HEK293T (cell line): ENCODE results near the gene CCNK.

Source experiments
- CTCF ChIA-PET: fragments of 350-600 bp; formaldehyde crosslinking; extraction: SDS; loops from one replicate; lab custom pipeline; 2021; ENCODE audit warnings: antibody characterized with exemption, inconsistent platforms; lab: Yijun Ruan, JAX
- POLR2A ChIA-PET: fragments of 350-600 bp; formaldehyde crosslinking; extraction: SDS; loops from one replicate; lab custom pipeline; 2020; ENCODE audit warnings: antibody characterized with exemption, inconsistent platforms; lab: Yijun Ruan, JAX
- DNase-seq: peaks from one replicate; pipeline ENCODE4 v3.0.0; 2012; ENCODE audit warnings: mixed read lengths; ENCODE audit errors: extremely low spot score
- ARNT ChIP-seq: fragments of 450-650 bp; IDR thresholded peaks from 2 replicates; pipeline ENCODE4 v1.6.1; 2017; ENCODE audit warnings: mild to moderate bottlenecking
- BHLHE40 ChIP-seq: fragments of 450-650 bp; IDR thresholded peaks from 2 replicates; pipeline ENCODE4 v1.6.1; 2016; ENCODE audit warnings: mild to moderate bottlenecking, moderate library complexity, borderline replicate concordance
- CTBP1 ChIP-seq: fragments of 450-650 bp; IDR thresholded peaks from 2 replicates; pipeline ENCODE4 v1.6.1; 2016; ENCODE audit warnings: borderline replicate concordance
- ELF4 ChIP-seq: fragments of 450-650 bp; IDR thresholded peaks from 2 replicates; pipeline ENCODE4 v1.6.1; 2017; ENCODE audit warnings: antibody characterized with exemption
- FOXA1 ChIP-seq: fragments of 450-650 bp; IDR thresholded peaks from 2 replicates; pipeline ENCODE4 v1.6.1; 2016; ENCODE audit warnings: mild to moderate bottlenecking
- FOXK2 ChIP-seq: fragments of 450-650 bp; IDR thresholded peaks from 2 replicates; pipeline ENCODE4 v1.6.1; 2016; ENCODE audit warnings: mild to moderate bottlenecking
- FOXM1 ChIP-seq: fragments of 450-650 bp; IDR thresholded peaks from 2 replicates; pipeline ENCODE4 v1.6.1; 2017; ENCODE audit warnings: mild to moderate bottlenecking, borderline replicate concordance
- HDGF ChIP-seq: fragments of 450-650 bp; IDR thresholded peaks from 2 replicates; pipeline ENCODE4 v1.6.1; 2017; ENCODE audit warnings: antibody characterized with exemption, borderline replicate concordance
- L3MBTL2 ChIP-seq: fragments of 450-650 bp; conservative IDR thresholded peaks from 2 replicates; pipeline ENCODE4 v1.6.1; 2016; ENCODE audit warnings: mild to moderate bottlenecking
- LEF1 ChIP-seq: fragments of 450-650 bp; IDR thresholded peaks from 2 replicates; pipeline ENCODE4 v1.6.1; 2017; ENCODE audit warnings: mild to moderate bottlenecking, borderline replicate concordance
- NFRKB ChIP-seq: fragments of 450-650 bp; IDR thresholded peaks from 2 replicates; pipeline ENCODE4 v1.6.1; 2016; ENCODE audit warnings: mild to moderate bottlenecking, moderate library complexity
- SP1 ChIP-seq: fragments of 450-650 bp; IDR thresholded peaks from 2 replicates; pipeline ENCODE4 v1.6.1; 2017
- SUZ12 ChIP-seq: fragments of 450-650 bp; IDR thresholded peaks from 2 replicates; pipeline ENCODE4 v1.6.1; 2016; ENCODE audit warnings: mild to moderate bottlenecking
- TARDBP ChIP-seq: fragments of 450-650 bp; IDR thresholded peaks from 2 replicates; pipeline ENCODE4 v1.6.1; 2016
- ZNF384 ChIP-seq: fragments of 450-650 bp; IDR thresholded peaks from 2 replicates; pipeline ENCODE4 v1.6.1; 2016
- TF ChIP-seq, protein P1 (sequence below): fragments of 450-650 bp; IDR thresholded peaks from 2 replicates; pipeline ENCODE4 v1.6.1; 2016

CCNK gene

DNA sequence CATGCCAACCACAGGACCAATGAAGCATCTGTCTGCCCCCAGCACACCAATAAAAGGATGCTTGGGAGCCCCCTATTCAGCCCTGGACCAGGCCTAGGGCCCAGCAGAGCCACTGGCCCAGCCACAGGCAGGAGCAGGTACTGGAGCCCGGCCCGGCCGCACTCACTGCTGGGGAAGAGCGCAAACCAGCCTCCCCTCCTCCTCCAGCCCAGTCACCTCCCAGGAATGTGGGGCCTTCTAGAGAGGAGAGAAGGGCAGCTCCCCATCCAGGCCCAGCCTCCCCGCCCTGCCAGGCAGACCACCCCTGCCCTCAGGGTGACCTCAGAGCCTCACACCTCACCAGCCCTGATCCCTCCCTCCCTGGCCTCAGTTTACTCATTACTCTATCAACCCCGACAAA, 56.2 kb downstream of the CCNK start:
- POLR2A ChIA-PET = interaction anchor here (1.6 kb wide), 1 partner anchor 56 kb away, joined by 3 read pairs; the partner anchor contains the start of genes CCNK and SETD3
- no peak for DNase-seq
- no peak for TF ChIP-seq TARDBP
- TF ChIP-seq BHLHE40 = no peak
- TF ChIP-seq SUZ12 = no peak
- TF ChIP-seq ELF4 = no peak
- TF ChIP-seq LEF1 = no peak
- no peak for TF ChIP-seq L3MBTL2
- no peak for TF ChIP-seq ZNF384
- no peak for TF ChIP-seq FOXA1
- TF ChIP-seq HDGF = no peak
- no peak for TF ChIP-seq FOXK2
- TF ChIP-seq NFRKB = no peak
- no peak for TF ChIP-seq SP1
- TF ChIP-seq CTBP1 = no peak
- TF ChIP-seq FOXM1 = no peak
- TF ChIP-seq, protein P1, sequence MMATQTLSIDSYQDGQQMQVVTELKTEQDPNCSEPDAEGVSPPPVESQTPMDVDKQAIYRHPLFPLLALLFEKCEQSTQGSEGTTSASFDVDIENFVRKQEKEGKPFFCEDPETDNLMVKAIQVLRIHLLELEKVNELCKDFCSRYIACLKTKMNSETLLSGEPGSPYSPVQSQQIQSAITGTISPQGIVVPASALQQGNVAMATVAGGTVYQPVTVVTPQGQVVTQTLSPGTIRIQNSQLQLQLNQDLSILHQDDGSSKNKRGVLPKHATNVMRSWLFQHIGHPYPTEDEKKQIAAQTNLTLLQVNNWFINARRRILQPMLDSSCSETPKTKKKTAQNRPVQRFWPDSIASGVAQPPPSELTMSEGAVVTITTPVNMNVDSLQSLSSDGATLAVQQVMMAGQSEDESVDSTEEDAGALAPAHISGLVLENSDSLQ = no peak
- TF ChIP-seq ARNT = no peak
- CTCF ChIA-PET = no interaction called here

DNA sequence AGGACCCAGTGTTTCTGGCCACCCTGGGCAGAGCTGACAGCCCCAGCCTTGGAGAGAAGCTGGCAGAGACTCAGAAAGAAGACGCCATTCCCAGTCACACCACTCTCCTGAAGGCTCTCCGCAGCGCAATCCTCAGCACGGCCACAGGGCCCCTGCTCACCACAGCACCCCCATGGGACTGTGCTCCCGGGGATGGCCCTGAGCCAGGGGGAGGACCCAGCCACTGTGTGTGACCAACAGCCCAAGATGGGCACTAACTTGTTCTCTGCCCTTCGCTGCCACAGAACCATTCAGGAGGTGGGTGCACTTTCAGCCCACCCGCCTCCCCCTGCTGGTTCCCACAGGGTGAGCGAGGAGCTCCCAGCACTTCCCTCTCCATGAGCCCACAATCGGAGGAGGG, 57.1 kb downstream of the CCNK start:
- ChIA-PET POLR2A (interaction anchor here (1.6 kb wide), 1 partner anchor 57 kb away, joined by 3 read pairs; the partner anchor contains the start of genes CCNK and SETD3), CTCF (interaction anchor here (0.9 to 1.2 kb wide), 2 partner anchors 11 to 13 kb away, joined by 3 read pairs; no protein-coding TSS in a partner anchor)
- no peak for DNase-seq
- TF ChIP-seq FOXA1 (no peak), FOXK2 (no peak), LEF1 (no peak), NFRKB (no peak), SP1 (no peak), ZNF384 (no peak), SUZ12 (no peak), HDGF (no peak)

DNA sequence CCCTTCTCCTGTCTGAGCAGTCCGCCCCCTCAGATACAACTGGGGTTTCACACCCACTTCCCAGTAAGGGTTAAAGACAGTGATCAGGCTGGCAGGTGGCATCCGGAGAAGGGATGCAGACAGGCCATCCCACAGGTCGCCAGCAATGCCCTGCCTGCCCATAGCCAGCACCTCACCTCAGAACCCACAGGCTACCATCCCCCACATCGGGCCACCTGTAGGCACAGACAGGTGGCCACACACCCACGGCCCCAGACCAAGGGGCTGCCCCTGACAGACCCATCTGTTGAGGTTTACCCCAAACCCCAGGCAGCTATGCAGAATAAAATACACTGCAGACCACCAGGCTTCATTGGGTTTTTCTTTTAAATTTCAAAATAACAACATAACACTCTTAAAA, 57.5 kb downstream of the CCNK start:
- TF ChIP-seq FOXA1 = no peak
- TF ChIP-seq SP1 = no peak
- no peak for TF ChIP-seq ELF4
- TF ChIP-seq FOXK2 = no peak
- TF ChIP-seq LEF1 = no peak
- TF ChIP-seq, protein P1 = no peak
- no peak for TF ChIP-seq BHLHE40
- no peak for TF ChIP-seq SUZ12
- no peak for TF ChIP-seq TARDBP
- no peak for TF ChIP-seq FOXM1
- TF ChIP-seq NFRKB = no peak
- no peak for TF ChIP-seq HDGF
- no peak for TF ChIP-seq CTBP1
- no peak for TF ChIP-seq L3MBTL2
- TF ChIP-seq ZNF384 = no peak
- no peak for TF ChIP-seq ARNT
- CTCF ChIA-PET = interaction anchor here (0.9 to 1.2 kb wide), 2 partner anchors 10 to 13 kb away, joined by 3 read pairs; no protein-coding TSS in a partner anchor
- DNase-seq = no peak
- POLR2A ChIA-PET = interaction anchor here (1.6 kb wide), 1 partner anchor 58 kb away, joined by 3 read pairs; the partner anchor contains the start of genes CCNK and SETD3

DNA sequence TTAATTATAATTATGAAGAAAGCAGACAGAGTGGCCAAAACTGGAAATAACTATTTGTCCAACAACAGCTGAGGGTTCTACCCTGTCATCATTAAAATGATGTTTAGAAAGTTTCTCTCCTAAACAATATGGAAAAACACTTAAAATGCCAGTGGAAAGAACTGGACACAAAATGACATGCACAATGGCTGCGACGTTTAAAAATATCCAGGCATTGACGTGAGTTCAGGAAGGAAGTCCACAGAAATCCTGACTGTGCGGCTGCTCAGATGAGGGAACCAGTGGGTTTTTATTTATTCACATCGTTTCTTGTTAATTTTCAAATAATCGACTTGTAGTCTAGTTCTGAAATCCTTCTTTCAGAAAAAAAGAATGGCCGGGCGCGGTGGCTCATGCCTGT, 58.3 kb downstream of the CCNK start:
- ChIA-PET CTCF (interaction anchor here (0.7 to 1.1 kb wide), 2 partner anchors 23 to 140 kb away, joined by 3 to 6 read pairs; no protein-coding TSS in a partner anchor), POLR2A (no interaction called here)
- no peak for TF ChIP-seq TARDBP
- TF ChIP-seq, protein P1 = no peak
- TF ChIP-seq FOXA1 = no peak
- no peak for TF ChIP-seq FOXM1
- TF ChIP-seq FOXK2 = no peak
- TF ChIP-seq L3MBTL2 = no peak
- TF ChIP-seq NFRKB = no peak
- TF ChIP-seq SP1 = no peak
- DNase-seq = no peak

DNA sequence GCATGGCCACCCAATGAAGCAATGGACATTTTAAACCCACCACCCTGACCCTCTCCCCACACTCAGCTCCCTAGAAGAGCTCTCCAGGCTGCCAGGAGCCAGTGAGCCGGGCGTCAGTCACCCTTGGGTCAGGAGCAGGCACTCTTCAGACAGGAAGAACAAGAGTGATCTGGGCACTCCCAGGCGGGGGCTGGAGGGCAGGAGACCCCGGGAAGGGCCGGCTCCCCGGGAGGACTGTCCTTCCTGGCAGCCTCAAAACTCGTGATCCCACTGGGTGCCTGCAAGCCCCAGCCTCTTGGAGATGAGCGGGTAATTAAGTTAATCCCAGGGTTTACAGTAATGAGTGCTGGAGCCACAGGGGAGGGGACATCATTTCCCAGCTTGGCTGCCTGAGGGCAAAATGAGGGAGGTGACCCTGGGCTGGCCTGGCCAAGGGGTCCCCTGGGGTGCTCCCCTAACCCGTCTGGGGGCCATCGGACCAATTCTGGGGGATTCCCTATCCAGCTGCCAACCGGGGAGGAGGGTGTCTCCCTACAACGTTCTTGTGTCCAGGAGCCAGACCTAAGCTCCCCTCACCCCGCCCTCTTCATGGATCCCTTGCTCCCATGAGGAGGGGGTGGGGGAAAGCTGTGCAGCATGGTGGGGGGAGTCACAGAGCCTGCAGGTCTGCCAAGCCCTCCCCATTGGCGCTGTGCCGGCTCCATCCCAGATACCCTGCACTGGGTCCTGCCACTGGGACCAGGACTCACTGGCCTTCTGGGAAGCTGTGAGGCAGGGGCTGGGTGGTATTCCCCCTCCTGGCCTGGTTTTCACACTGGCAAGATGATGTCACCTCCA, 59.2 kb downstream of the CCNK start:
- TF ChIP-seq CTBP1 (no peak), NFRKB (no peak), LEF1 (no peak), FOXM1 (no peak), TARDBP (no peak), L3MBTL2 (no peak)
- no peak for DNase-seq
- ChIA-PET POLR2A (no interaction called here), CTCF (interaction anchor here (0.7 to 1.4 kb wide), 3 partner anchors 12 to 837 kb away, joined by 3 to 4 read pairs (median 3); no protein-coding TSS in a partner anchor)

DNA sequence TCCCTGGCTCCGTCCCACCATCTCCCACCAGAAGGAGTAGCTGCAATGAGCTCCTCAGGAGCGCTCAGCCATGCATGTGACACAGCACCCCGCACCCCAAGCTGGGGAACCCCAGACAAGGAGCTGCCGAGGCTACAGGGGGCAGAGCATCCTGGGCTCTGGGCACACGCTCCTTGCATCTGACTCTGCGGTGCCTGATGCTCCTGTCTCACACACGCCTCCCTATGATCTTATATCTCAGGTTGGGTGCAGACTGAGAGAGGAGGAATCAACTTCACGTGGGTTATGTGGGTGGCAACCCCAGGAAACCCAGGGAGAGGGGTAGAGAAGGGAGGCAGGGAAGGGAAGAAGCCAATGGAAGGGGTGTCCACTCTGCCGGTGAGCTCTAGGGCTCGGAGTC, 60.0 kb downstream of the CCNK start:
- TF ChIP-seq LEF1 = no peak
- TF ChIP-seq FOXK2 = no peak
- TF ChIP-seq TARDBP = no peak
- no peak for DNase-seq
- CTCF ChIA-PET = interaction anchor here (1.4 kb wide), 1 partner anchor 13 kb away, joined by 4 read pairs; no protein-coding TSS in a partner anchor
- POLR2A ChIA-PET = no interaction called here
